SK-N-SH (cell line): ENCODE results near the gene AGXT. TPM values are rescaled to one million over a fixed set of nuclear protein-coding genes. Genes with fewer than 3 reads are reported as not detected.

Experiments used
- CTCF ChIA-PET: fragments of 300-600, 350-600 bp; formaldehyde crosslinking; extraction: SDS; loops from one replicate; lab custom pipeline; 2021; lab: Yijun Ruan, JAX
- POLR2A ChIA-PET: fragments of 350-600 bp; sonication (Branson Sonifier 250); formaldehyde crosslinking; extraction: SDS; loops from one replicate; lab custom pipeline; 2020; ENCODE audit warnings: antibody characterized with exemption, inconsistent platforms; lab: Yijun Ruan, JAX
- DNase-seq: peaks from one replicate; pipeline ENCODE4 v3.0.0; 2012
- H2AFZ ChIP-seq: fragments of 200-600 bp; sonication (generic); 2 replicates; pipeline ENCODE4 v1.8.1; 2016; ENCODE audit warnings: antibody characterized with exemption, mild to moderate bottlenecking, low read depth
- H3F3A ChIP-seq: fragments of 200-600 bp; sonication (generic); replicated peaks from 2 replicates; pipeline ENCODE3; 2016; ENCODE audit warnings: antibody characterized with exemption, mild to moderate bottlenecking; ENCODE audit not compliant: insufficient read depth
- H3K27ac ChIP-seq, 2 experiments: fragments of 200-500 bp in 1 of 2; fragments of 200-600 bp in 1 of 2; sonication (Bioruptor generic) in 1 of 2; sonication (generic), shearing (Covaris generic) in 1 of 2; 2 replicates each; pipeline versions ENCODE4 v1.5.1 to v1.6.1; 2014 to 2016; ENCODE audit warnings: low read depth in 2 of 2, inconsistent platforms in 1 of 2, low read length in 1 of 2, mild to moderate bottlenecking in 1 of 2, mixed read lengths in 1 of 2
- H3K27me3 ChIP-seq: fragments of 200-600 bp; sonication (generic), shearing (Covaris generic); 2 replicates; pipeline ENCODE4 v1.6.1; 2016; ENCODE audit warnings: mixed run types; ENCODE audit not compliant: insufficient read depth
- H3K36me3 ChIP-seq, 2 experiments: fragments of 200-500 bp in 1 of 2; fragments of 200-600 bp in 1 of 2; sonication (Bioruptor generic) in 1 of 2; sonication (generic) in 1 of 2; replicated peaks in 1 of 2; 2 replicates each; pipeline versions ENCODE3 to v1.5.1; 2014 to 2016; ENCODE audit warnings: low read length in 1 of 2, mild to moderate bottlenecking in 1 of 2; ENCODE audit not compliant: insufficient read depth in 2 of 2, control insufficient read depth in 1 of 2
- H3K4me1 ChIP-seq, 2 experiments: fragments of 200-500 bp in 1 of 2; fragments of 200-600 bp in 1 of 2; sonication (Bioruptor generic) in 1 of 2; sonication (generic), shearing (Covaris generic) in 1 of 2; 2 replicates each; pipeline versions ENCODE4 v1.5.1 to v1.6.1; 2014 to 2016; ENCODE audit warnings: low read depth in 1 of 2, low read length in 1 of 2, mixed run types in 1 of 2; ENCODE audit not compliant: insufficient read depth in 2 of 2, control insufficient read depth in 1 of 2
- H3K4me2 ChIP-seq: fragments of 200-600 bp; sonication (generic), shearing (Covaris generic); 2 replicates; pipeline ENCODE4 v1.6.1; 2017; ENCODE audit warnings: mixed run types
- H3K4me3 ChIP-seq, 2 experiments: fragments of 200-500 bp in 1 of 2; fragments of 200-600 bp in 1 of 2; sonication (Bioruptor generic) in 1 of 2; sonication (generic), shearing (Covaris generic) in 1 of 2; 2 replicates each; pipeline versions ENCODE4 v1.5.1 to v1.8.1; 2014 to 2016; ENCODE audit warnings: low read depth in 2 of 2, inconsistent platforms in 1 of 2, low read length in 1 of 2, mild to moderate bottlenecking in 1 of 2, mixed read lengths in 1 of 2, moderate library complexity in 1 of 2
- H3K79me2 ChIP-seq: fragments of 200-600 bp; sonication (generic); 2 replicates; pipeline ENCODE4 v1.8.1; 2017; ENCODE audit warnings: mild to moderate bottlenecking; ENCODE audit not compliant: insufficient read depth
- H3K9ac ChIP-seq: fragments of 200-600 bp; sonication (generic); 2 replicates; pipeline ENCODE4 v1.6.1; 2017; ENCODE audit warnings: mixed run types
- H3K9me2 ChIP-seq: fragments of 200-600 bp; sonication (generic); 2 replicates; pipeline ENCODE4 v1.6.1; 2017; ENCODE audit warnings: mixed run types
- H3K9me3 ChIP-seq: fragments of 200-600 bp; sonication (generic); 2 replicates; pipeline ENCODE4 v1.6.1; 2017; ENCODE audit warnings: mixed run types, mild to moderate bottlenecking, moderate library complexity
- H4K20me1 ChIP-seq: fragments of 200-600 bp; sonication (generic); 2 replicates; pipeline ENCODE4 v1.6.1; 2017; ENCODE audit warnings: mild to moderate bottlenecking, mixed run types; ENCODE audit not compliant: insufficient read depth
- CHD2 ChIP-seq: fragments of 150-350 bp; IDR thresholded peaks from 2 replicates; pipeline ENCODE4 v1.6.1; 2018; ENCODE audit warnings: low read length; ENCODE audit not compliant: partially characterized antibody
- ELF1 ChIP-seq: IDR thresholded peaks from 2 replicates; pipeline ENCODE4 v1.4.0; 2012
- EP300 ChIP-seq, 2 experiments: IDR thresholded peaks; 2 replicates each; pipeline versions ENCODE4 v1.4.0 to v1.6.1; 2012; ENCODE audit warnings: borderline replicate concordance in 1 of 2, low read depth in 1 of 2, low read length in 1 of 2
- EZH2phosphoT487 ChIP-seq: fragments of 200-600 bp; sonication (generic); IDR thresholded peaks from 2 replicates; pipeline ENCODE4 v1.6.1; 2017; ENCODE audit warnings: low read depth, mixed run types, mild to moderate bottlenecking, antibody characterized with exemption, moderate library complexity, borderline replicate concordance
- FOSL2 ChIP-seq: IDR thresholded peaks from 2 replicates; pipeline ENCODE4 v1.4.0; 2012; ENCODE audit warnings: low read depth, mild to moderate bottlenecking, moderate library complexity, borderline replicate concordance
- FOXJ3 ChIP-seq: sonication (generic); formaldehyde crosslinking; IDR thresholded peaks from 2 replicates; pipeline ENCODE4 v1.5.1; 2020; ENCODE audit warnings: mild to moderate bottlenecking, missing genetic modification reagents
- FOXM1 ChIP-seq: IDR thresholded peaks from 2 replicates; pipeline ENCODE4 v1.4.0; 2012; ENCODE audit warnings: low read depth, mild to moderate bottlenecking
- GABPA ChIP-seq: IDR thresholded peaks from 2 replicates; pipeline ENCODE4 v1.4.0; 2012; ENCODE audit warnings: low read depth, mild to moderate bottlenecking
- MXI1 ChIP-seq: IDR thresholded peaks from 2 replicates; pipeline ENCODE4 v1.6.1; 2012; ENCODE audit warnings: mild to moderate bottlenecking, low read depth, low read length, improper control_type of control experiment
- RCOR1 ChIP-seq: fragments of 150-350 bp; IDR thresholded peaks from 2 replicates; pipeline ENCODE4 v1.6.1; 2017; ENCODE audit warnings: antibody characterized with exemption, low read length
- RXRA ChIP-seq: IDR thresholded peaks from 2 replicates; pipeline ENCODE4 v1.4.0; 2012; ENCODE audit warnings: low read depth, mild to moderate bottlenecking, borderline replicate concordance
- SMC3 ChIP-seq: IDR thresholded peaks from 2 replicates; pipeline ENCODE4 v1.6.1; 2012; ENCODE audit warnings: low read depth, low read length, improper control_type of control experiment
- TAF1 ChIP-seq: IDR thresholded peaks from 2 replicates; pipeline ENCODE4 v1.6.1; 2012; ENCODE audit warnings: low read depth, mild to moderate bottlenecking, low read length, moderate library complexity, borderline replicate concordance
- TEAD4 ChIP-seq: IDR thresholded peaks from 2 replicates; pipeline ENCODE4 v1.4.0; 2012; ENCODE audit warnings: mild to moderate bottlenecking, borderline replicate concordance; ENCODE audit not compliant: insufficient read depth
- YY1 ChIP-seq: IDR thresholded peaks from 2 replicates; pipeline ENCODE4 v1.4.0; 2012; ENCODE audit warnings: low read depth, mild to moderate bottlenecking
- WGBS: methylation state at CpG from one replicate; pipeline ENCODE4 v1.1.6; 2017; ENCODE audit warnings: low lambda C conversion rate; 5-methylcytosine and 5-hydroxymethylcytosine counted together
- polyA plus RNA-seq, 3 experiments: library from polyadenylated mRNA; depleted of rRNA; stranded (reverse); fragments of >200 nt; gene quantifications; 2 replicates each; pipeline ENCODE4 v1.2.3, GENCODE V29; 2012
- TF ChIP-seq, protein P1 (sequence below): fragments of 150-350 bp; IDR thresholded peaks from 2 replicates; pipeline ENCODE4 v1.6.1; 2016; ENCODE audit warnings: mild to moderate bottlenecking, low read depth, low read length
- TF ChIP-seq, protein P2 (sequence below): IDR thresholded peaks from 2 replicates; pipeline ENCODE4 v1.4.0; 2012; ENCODE audit warnings: low read depth, borderline replicate concordance
- TF ChIP-seq, protein P3 (sequence below): fragments of 200-600 bp; sonication (generic); IDR thresholded peaks from 2 replicates; pipeline ENCODE4 v1.6.1; 2017; ENCODE audit warnings: antibody characterized with exemption, mild to moderate bottlenecking, moderate library complexity

Gene AGXT
- polyA plus RNA-seq, 1 of the 3 experiments (the other 2 are of a cell fraction) = not detected

DNA sequence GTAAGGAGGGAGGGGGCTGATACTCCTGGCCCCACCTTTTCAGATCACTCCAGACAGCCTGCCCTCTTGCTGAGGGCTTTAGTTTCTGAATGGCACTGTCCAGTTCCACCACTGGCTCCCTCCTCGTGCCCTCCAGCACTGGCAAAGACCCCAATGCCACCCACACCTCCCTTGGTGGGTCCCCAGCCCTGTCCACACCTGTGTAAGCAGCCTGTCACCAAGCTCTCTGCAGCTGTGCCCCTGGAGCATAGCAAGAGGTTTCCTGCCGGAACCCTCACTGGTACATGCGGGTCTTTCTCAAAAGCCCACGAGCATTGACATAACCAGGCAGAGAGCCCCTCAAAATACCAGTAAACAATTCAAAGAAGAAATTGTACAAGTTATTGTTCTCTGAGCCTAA lies 31.0 kb upstream of the AGXT start:
- Histone ChIP-seq H2AFZ (no peak overlapping the region), H3K9ac (no peak overlapping the region), H3K4me3 (no peak overlapping the region), H3K9me3 (no peaks in the 10 kb centered on the region), H3K36me3 (no peaks in the 10 kb centered on the region), H3K4me1 (peaks cover 0 to 32% of the 10 kb centered on the region in 2 experiments; a peak in 1 of 4 replicates), H3F3A (no peaks in the 10 kb centered on the region), H3K27me3 (no peaks in the 10 kb centered on the region; the same call in 1 of the 2 replicates), H3K4me2 (no peak overlapping the region), H3K9me2 (no peaks in the 10 kb centered on the region), H4K20me1 (no peaks in the 10 kb centered on the region), H3K79me2 (no peaks in the 10 kb centered on the region), H3K27ac (no peak overlapping the region)
- ChIA-PET POLR2A (no interaction called here), CTCF (interaction anchor here (4.1 to 5.4 kb wide), 2 partner anchors 14 to 17 kb away, joined by 50 to 71 read pairs; partner anchors contain the start of gene KIF1A)
- TF ChIP-seq, protein P1, sequence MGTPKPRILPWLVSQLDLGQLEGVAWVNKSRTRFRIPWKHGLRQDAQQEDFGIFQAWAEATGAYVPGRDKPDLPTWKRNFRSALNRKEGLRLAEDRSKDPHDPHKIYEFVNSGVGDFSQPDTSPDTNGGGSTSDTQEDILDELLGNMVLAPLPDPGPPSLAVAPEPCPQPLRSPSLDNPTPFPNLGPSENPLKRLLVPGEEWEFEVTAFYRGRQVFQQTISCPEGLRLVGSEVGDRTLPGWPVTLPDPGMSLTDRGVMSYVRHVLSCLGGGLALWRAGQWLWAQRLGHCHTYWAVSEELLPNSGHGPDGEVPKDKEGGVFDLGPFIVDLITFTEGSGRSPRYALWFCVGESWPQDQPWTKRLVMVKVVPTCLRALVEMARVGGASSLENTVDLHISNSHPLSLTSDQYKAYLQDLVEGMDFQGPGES = no peak
- TF ChIP-seq MXI1 (no peak), CHD2 (no peak), ELF1 (no peak), FOSL2 (no peak), RXRA (no peak), YY1 (no peak), SMC3 (no peak), GABPA (no peak), EP300 (IDR thresholded peaks at IDR 0.05; ENCODE audit: borderline replicate concordance in 1 of 2, low read depth in 1 of 2, low read length in 1 of 2) (no peak), FOXM1 (no peak), FOXJ3 (CRISPR knock-in tag) (no peak), RCOR1 (no peak), TEAD4 (no peak), EZH2phosphoT487 (no peak), TAF1 (no peak)
- TF ChIP-seq, protein P2, sequence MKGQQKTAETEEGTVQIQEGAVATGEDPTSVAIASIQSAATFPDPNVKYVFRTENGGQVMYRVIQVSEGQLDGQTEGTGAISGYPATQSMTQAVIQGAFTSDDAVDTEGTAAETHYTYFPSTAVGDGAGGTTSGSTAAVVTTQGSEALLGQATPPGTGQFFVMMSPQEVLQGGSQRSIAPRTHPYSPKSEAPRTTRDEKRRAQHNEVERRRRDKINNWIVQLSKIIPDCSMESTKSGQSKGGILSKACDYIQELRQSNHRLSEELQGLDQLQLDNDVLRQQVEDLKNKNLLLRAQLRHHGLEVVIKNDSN = no peak
- TF ChIP-seq, protein P3, sequence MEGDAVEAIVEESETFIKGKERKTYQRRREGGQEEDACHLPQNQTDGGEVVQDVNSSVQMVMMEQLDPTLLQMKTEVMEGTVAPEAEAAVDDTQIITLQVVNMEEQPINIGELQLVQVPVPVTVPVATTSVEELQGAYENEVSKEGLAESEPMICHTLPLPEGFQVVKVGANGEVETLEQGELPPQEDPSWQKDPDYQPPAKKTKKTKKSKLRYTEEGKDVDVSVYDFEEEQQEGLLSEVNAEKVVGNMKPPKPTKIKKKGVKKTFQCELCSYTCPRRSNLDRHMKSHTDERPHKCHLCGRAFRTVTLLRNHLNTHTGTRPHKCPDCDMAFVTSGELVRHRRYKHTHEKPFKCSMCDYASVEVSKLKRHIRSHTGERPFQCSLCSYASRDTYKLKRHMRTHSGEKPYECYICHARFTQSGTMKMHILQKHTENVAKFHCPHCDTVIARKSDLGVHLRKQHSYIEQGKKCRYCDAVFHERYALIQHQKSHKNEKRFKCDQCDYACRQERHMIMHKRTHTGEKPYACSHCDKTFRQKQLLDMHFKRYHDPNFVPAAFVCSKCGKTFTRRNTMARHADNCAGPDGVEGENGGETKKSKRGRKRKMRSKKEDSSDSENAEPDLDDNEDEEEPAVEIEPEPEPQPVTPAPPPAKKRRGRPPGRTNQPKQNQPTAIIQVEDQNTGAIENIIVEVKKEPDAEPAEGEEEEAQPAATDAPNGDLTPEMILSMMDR = no peak
- DNase-seq = no peak
- 51% methylated on average over 4 of the region's 4 CpGs for WGBS
